Measurements from ENCODE around the gene MC4R. TPM values are rescaled to one million over a fixed set of nuclear protein-coding genes. Genes with fewer than 3 reads are reported as not detected.

The MC4R gene
- total and polyA plus RNA-seq, 3 donors from 2014 or later = not detected

DNA sequence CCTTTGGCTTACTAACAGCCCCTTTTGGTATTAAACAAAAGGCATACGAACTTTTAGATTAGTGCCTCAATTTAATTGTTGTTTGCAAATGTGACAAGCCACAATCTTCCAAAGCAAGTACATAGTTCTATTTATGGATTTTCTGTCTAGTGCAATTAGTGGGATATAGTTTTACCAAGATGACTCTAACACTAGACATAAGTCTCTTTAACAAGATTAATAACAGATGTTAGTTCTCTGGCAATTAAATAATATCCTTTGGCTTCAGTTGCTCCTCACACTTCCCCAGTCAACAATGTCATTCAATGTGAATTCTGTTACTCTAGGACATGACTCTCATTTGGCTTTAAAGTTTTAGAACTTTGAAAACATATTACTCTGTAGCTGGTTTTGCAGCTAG, 16.7 kb upstream of the MC4R start:
- intact Hi-C loops (cut with DNase I; ENCODE audit: low total_unique reads) = no loop called here
- DNase-seq = no peak
- WGBS, 2 donors = 35 to 82% methylated on average over 1 of the region's 1 CpG
- Histone ChIP-seq H3K9me3 (no peaks in the 10 kb centered on the region), H3K4me3 (no peak overlapping the region), H3K36me3 (ENCODE audit: low read depth, missing control alignments) (no peaks in the 10 kb centered on the region), H3K4me1 (no peaks in the 10 kb centered on the region), H3K27ac (no peak overlapping the region), H3K27me3 (no peaks in the 10 kb centered on the region)
- TF ChIP-seq CTCF (IDR thresholded peaks at IDR 0.05) = no peak
- TF ChIP-seq POLR2A (IDR thresholded peaks at IDR 0.05) = no peak

- no peak for TF ChIP-seq CTCF (IDR thresholded peaks at IDR 0.05)
- TF ChIP-seq POLR2A (IDR thresholded peaks at IDR 0.05) = no peak
- H3K4me3 ChIP-seq = no peak overlapping the region
- intact Hi-C loops (cut with DNase I; ENCODE audit: low total_unique reads) = no loop called here
- 84 to 91% methylated on average over 5 of the region's 5 CpGs for WGBS, 2 donors
- no peak for DNase-seq
- H3K27ac ChIP-seq = no peak overlapping the region
- H3K9me3 ChIP-seq = no peaks in the 10 kb centered on the region
- no peaks in the 10 kb centered on the region for H3K4me1 ChIP-seq
- H3K27me3 ChIP-seq = no peaks in the 10 kb centered on the region
- no peaks in the 10 kb centered on the region for H3K36me3 ChIP-seq (ENCODE audit: low read depth, missing control alignments)
Observed at GRCh38 chr18:60385693-60386092, 13.1 kb upstream of the MC4R start.

DNA sequence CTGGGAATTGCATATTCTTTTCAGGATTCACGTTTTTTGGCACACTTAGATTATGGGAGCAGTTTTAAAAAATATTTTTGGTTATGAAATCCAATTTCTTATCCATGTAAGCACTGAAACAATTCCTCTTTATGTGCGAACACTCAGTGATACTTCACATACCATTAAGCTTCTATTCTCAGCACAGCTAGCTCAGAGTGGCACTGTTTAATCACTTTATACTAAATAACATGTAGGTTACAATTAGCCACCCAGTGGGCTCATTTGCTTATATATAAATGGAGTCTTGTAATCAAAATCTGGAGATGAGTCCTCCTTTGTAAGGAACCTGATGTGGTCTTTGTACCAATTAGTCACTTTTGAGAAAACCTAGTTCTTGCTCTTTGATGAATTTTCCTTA, 11.3 kb upstream of the MC4R start:
- intact Hi-C loops (cut with DNase I; ENCODE audit: low total_unique reads) = no loop called here
- Histone ChIP-seq H3K27me3 (no peaks in the 10 kb centered on the region), H3K9me3 (no peaks in the 10 kb centered on the region), H3K4me1 (no peaks in the 10 kb centered on the region), H3K27ac (no peak overlapping the region), H3K36me3 (ENCODE audit: low read depth, missing control alignments) (no peaks in the 10 kb centered on the region), H3K4me3 (no peak overlapping the region)
- 86 to 88% methylated on average over 2 of the region's 2 CpGs for WGBS, 2 donors
- no peak for DNase-seq
- no peak for TF ChIP-seq CTCF (IDR thresholded peaks at IDR 0.05)
- TF ChIP-seq POLR2A (IDR thresholded peaks at IDR 0.05) = no peak

DNA sequence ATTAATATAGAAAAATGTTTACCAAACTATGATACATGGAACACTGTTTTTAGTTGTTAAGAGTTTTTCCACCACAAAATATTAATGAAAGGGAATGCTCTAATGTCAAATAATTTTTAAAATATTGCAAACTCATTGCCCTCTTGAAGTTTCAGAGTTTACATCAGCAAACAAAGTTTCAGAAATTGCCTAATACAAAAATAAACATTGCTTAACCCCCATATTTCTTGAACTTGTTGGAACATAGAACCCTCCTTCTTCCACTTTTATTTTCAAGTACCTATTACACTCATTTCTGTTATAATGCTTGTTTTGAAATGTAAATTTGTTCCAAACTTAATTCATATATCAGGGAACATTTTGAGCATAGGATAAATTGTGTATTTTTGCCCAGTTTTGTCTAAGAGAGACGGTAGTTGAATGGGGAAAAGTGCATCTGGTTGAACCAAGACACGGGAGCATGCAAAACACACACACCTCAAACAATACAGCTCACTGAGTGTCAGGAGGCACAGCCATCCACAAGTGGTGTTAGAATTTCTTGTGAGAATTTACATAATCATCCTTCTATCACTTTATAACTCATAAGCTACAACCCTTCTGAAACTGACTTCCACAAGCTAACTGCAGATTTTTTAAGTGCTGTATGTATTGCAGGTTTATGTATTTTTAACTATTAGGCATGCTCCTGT, 5.3 kb upstream of the MC4R start:
- intact Hi-C loops (cut with DNase I; ENCODE audit: low total_unique reads) = no loop called here
- Histone ChIP-seq H3K4me3 (no peak overlapping the region), H3K9me3 (no peaks in the 10 kb centered on the region), H3K36me3 (ENCODE audit: low read depth, missing control alignments) (no peaks in the 10 kb centered on the region), H3K27ac (no peak overlapping the region), H3K27me3 (no peaks in the 10 kb centered on the region), H3K4me1 (no peaks in the 10 kb centered on the region)
- no peak for DNase-seq
- WGBS, 2 donors = 73% methylated on average over 2 of the region's 2 CpGs
- TF ChIP-seq CTCF (IDR thresholded peaks at IDR 0.05) = no peak
- TF ChIP-seq POLR2A (IDR thresholded peaks at IDR 0.05) = no peak

GRCh38 chr18:60372132-60372531, 443 bp downstream of the MC4R start:
- DNase-seq = no peak
- Histone ChIP-seq H3K4me3 (no peak overlapping the region), H3K27ac (no peak overlapping the region), H3K27me3 (no peaks in the 10 kb centered on the region), H3K36me3 (ENCODE audit: low read depth, missing control alignments) (no peaks in the 10 kb centered on the region), H3K9me3 (no peaks in the 10 kb centered on the region), H3K4me1 (peaks cover 3% of the 10 kb centered on the region)
- TF ChIP-seq POLR2A (IDR thresholded peaks at IDR 0.05) (no peak), CTCF (IDR thresholded peaks at IDR 0.05) (no peak)
- WGBS, 2 donors = 25 to 28% methylated on average over 4 of the region's 4 CpGs
- intact Hi-C loops (cut with DNase I; ENCODE audit: low total_unique reads) = no loop called here
